ENCODE data around the gene TUG1. TPM values are rescaled to one million over a fixed set of nuclear protein-coding genes. Genes with fewer than 3 reads are reported as not detected.

Gene TUG1
- polyA plus RNA-seq, 1 experiment: 63.7 TPM

DNA sequence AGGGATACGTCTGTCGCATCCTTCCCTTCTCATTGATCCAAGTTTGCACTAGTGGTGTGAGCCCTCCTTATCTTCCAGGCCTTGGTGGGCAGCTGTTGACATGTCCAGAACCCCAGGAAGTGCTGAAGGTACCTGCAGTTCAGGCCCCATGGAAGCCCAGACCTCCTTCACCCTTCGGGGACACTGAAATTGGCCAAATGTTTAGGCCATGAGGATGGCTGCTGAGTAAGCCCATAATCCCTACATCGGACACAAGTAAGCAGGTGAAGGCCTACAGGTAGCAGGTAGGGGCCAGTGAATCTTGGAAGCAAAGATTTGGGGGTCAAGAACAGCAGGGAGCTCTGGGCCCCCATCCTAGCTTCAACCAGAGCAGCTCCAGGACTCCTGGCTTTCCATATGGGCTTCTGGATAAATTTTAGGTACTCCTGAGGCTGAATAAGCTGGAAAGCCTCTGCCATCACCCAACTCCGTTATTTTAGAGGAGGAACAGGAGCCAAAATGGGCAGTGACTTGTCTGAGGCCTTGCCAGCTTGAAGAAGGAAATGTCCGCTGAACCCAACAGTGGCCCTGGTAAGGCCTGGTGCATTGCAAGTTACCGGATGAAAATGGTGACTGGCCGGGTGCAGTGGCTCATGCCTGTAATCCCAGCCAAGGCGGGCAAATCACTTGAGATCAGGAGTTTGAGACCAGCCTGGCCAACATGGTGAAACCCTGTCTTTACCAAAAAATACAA, 45.7 kb upstream of the TUG1 start:
- ChIA-PET POLR2A (no interaction called here), CTCF (interaction anchor here (5.5 kb wide), 1 partner anchor 161 kb away, joined by 98 read pairs; no protein-coding TSS in a partner anchor)
- Histone ChIP-seq H3K4me3 (ENCODE audit: low read depth, low read length) (no peak overlapping the region), H3K36me3 (ENCODE audit: control insufficient read depth, insufficient read depth, low read length) (peaks cover 19% of the 10 kb centered on the region), H3K27me3 (ENCODE audit: control insufficient read depth, insufficient read depth, low read length) (no peaks in the 10 kb centered on the region)
- TF ChIP-seq, protein P1, sequence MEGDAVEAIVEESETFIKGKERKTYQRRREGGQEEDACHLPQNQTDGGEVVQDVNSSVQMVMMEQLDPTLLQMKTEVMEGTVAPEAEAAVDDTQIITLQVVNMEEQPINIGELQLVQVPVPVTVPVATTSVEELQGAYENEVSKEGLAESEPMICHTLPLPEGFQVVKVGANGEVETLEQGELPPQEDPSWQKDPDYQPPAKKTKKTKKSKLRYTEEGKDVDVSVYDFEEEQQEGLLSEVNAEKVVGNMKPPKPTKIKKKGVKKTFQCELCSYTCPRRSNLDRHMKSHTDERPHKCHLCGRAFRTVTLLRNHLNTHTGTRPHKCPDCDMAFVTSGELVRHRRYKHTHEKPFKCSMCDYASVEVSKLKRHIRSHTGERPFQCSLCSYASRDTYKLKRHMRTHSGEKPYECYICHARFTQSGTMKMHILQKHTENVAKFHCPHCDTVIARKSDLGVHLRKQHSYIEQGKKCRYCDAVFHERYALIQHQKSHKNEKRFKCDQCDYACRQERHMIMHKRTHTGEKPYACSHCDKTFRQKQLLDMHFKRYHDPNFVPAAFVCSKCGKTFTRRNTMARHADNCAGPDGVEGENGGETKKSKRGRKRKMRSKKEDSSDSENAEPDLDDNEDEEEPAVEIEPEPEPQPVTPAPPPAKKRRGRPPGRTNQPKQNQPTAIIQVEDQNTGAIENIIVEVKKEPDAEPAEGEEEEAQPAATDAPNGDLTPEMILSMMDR (IDR thresholded peaks at IDR 0.05; ENCODE audit: insufficient read depth, low read depth, low read length): no peak
- DNase-seq (ENCODE audit: low read depth): no peak

DNA sequence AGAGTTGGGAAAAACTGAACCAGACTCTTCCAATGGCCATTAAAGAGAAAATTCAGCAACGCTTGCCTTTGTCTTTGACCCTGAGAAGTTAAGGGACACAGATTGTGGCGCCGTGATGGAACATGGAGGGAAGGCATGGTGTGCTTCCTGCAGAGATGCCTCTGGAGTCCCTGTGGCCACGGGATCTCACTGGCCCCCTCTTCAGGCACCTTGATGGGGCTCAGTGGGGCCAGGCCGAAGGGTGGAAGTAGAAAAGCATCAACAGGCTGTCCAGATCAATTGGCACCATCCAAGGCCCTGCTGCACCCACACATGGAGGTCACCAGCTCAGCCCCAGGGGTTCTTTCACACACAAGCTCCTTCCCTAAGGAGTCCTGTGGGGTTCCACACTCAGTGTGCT, 43.4 kb upstream of the TUG1 start:
- CTCF ChIA-PET: interaction anchor here (0.6 to 0.7 kb wide), 2 partner anchors 156 to 282 kb away, joined by 3 to 4 read pairs; no protein-coding TSS in a partner anchor
- no peak for DNase-seq (ENCODE audit: low read depth)
- POLR2A ChIA-PET: no interaction called here
- H3K27me3 ChIP-seq (ENCODE audit: control insufficient read depth, insufficient read depth, low read length): no peaks in the 10 kb centered on the region
- TF ChIP-seq, protein P1 (IDR thresholded peaks at IDR 0.05; ENCODE audit: insufficient read depth, low read depth, low read length): no peak
- peaks cover 22% of the 10 kb centered on the region for H3K36me3 ChIP-seq (ENCODE audit: control insufficient read depth, insufficient read depth, low read length)
- no peak overlapping the region for H3K4me3 ChIP-seq (ENCODE audit: low read depth, low read length)

DNA sequence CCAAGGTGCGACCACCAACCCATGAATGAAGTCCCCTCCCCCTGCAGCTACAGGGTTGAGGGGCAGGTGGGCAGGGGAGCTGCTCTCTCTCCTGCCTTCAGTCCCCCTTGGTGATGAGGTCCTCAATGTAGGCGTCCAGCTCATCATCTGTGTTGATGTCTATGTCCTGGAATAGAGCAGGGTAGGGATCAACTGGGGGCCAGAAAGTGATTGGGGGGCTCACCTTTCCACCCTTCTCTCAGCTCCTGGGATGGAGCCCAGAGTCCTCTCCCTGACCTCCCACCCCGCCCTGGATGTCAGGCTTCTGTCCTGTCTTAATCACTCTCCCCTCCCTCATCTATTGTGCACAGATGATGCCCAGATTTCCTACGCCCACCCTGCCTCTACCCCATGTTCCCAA, 42.4 kb upstream of the TUG1 start:
- Histone ChIP-seq H3K36me3 (ENCODE audit: control insufficient read depth, insufficient read depth, low read length) (peaks cover 29% of the 10 kb centered on the region), H3K4me3 (ENCODE audit: low read depth, low read length) (no peak overlapping the region), H3K27me3 (ENCODE audit: control insufficient read depth, insufficient read depth, low read length) (no peaks in the 10 kb centered on the region)
- DNase-seq (ENCODE audit: low read depth): no peak
- CTCF ChIA-PET: interaction anchor here (1.0 to 1.2 kb wide), 2 partner anchors 170 to 292 kb away, joined by 3 read pairs; no protein-coding TSS in a partner anchor
- TF ChIP-seq, protein P1 (IDR thresholded peaks at IDR 0.05; ENCODE audit: insufficient read depth, low read depth, low read length): no peak
- POLR2A ChIA-PET: no interaction called here

DNA sequence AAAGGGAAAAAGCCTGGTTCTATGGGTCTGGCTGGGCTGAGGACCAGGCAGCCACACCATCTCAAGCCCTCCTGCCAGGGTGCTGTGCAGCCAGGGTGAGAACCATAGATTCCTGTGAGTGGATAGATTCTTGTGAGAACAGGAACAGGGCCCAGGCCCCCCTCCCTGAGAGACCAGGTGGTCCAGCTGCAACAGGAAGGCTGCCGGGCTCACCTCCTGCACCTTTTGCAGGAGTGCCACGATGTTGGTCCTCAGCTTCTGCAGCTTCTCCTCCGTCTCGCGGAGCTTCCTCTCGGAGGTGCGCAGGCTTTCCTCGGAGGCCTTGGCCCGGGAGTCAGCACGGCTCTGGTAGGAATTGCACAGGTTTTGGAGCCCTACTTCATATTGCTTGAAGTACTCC, 41.3 kb upstream of the TUG1 start:
- CTCF ChIA-PET: no interaction called here
- H3K4me3 ChIP-seq (ENCODE audit: low read depth, low read length): no peak overlapping the region
- DNase-seq (ENCODE audit: low read depth): no peak
- POLR2A ChIA-PET: no interaction called here
- peaks cover 38% of the 10 kb centered on the region for H3K36me3 ChIP-seq (ENCODE audit: control insufficient read depth, insufficient read depth, low read length)
- TF ChIP-seq, protein P1 (IDR thresholded peaks at IDR 0.05; ENCODE audit: insufficient read depth, low read depth, low read length): no peak
- no peaks in the 10 kb centered on the region for H3K27me3 ChIP-seq (ENCODE audit: control insufficient read depth, insufficient read depth, low read length)

DNA sequence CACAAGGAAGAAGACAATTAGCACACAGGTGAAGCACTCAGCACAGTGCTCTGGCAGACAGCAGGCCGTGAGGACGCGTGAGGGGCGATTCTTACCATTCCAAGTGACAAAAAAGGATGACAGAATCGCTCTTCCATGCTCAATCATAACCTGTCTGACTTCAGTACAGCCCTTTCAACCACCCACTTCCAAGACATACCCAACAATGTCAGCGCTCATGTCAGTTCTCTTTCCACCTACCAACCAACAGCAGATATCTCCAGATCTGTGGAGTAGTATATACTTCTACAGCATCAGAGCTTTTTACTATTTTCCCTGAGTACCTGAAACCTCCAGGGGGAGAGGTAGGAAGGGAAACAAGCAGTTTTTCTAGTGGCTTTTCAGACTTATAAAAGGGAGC, 40.7 kb upstream of the TUG1 start:
- TF ChIP-seq, protein P1 (IDR thresholded peaks at IDR 0.05; ENCODE audit: insufficient read depth, low read depth, low read length): no peak
- Histone ChIP-seq H3K4me3 (ENCODE audit: low read depth, low read length) (no peak overlapping the region), H3K36me3 (ENCODE audit: control insufficient read depth, insufficient read depth, low read length) (peaks cover 43% of the 10 kb centered on the region), H3K27me3 (ENCODE audit: control insufficient read depth, insufficient read depth, low read length) (no peaks in the 10 kb centered on the region)
- DNase-seq (ENCODE audit: low read depth): no peak
- CTCF ChIA-PET: no interaction called here
- POLR2A ChIA-PET: no interaction called here
